Stimulated activated CD4-positive, alpha-beta T cell treated with anti-CD3 and anti-CD28 coated beads, Interleukin-2, amount 100 ng/mL, for 4 hours (primary cell): ENCODE data around the gene IRX3.

Experiments
- DNase-seq: peaks from one replicate; pipeline ENCODE4 v3.0.0-alpha.2; 2020; ENCODE audit warnings: low read depth

The IRX3 gene

GRCh38 chr16:54286366-54287130 lies at the start of gene IRX3:
IRX3 (minus strand) TSS chr16:54286787; CDS start chr16:54286050, 737 bp downstream.
- no peak for DNase-seq

DNA sequence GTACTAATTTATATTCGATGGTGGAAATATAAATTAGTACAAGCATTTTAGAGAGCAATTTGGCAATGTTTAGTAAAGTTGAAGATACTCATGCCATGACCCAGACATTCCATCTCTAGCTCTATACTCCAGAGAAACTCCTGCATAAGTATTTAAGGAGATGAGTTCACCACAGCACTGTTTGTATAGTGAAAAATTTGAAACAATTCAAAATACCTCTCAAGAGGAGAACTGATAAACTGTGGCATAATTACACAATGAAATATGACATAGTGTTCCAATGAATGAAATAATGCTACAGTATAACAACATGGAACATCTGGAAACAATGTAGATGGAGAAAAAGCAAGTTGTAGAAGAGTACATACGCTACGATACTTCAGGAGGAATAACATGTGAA lies 48.6 kb upstream of the IRX3 start:
- no peak for DNase-seq

GRCh38 chr16:54334208-54334607 lies 47.6 kb upstream of the IRX3 start:
- DNase-seq: no peak

- no peak for DNase-seq
Measured at GRCh38 chr16:54331241-54332002, 44.8 kb upstream of the IRX3 start.

DNA sequence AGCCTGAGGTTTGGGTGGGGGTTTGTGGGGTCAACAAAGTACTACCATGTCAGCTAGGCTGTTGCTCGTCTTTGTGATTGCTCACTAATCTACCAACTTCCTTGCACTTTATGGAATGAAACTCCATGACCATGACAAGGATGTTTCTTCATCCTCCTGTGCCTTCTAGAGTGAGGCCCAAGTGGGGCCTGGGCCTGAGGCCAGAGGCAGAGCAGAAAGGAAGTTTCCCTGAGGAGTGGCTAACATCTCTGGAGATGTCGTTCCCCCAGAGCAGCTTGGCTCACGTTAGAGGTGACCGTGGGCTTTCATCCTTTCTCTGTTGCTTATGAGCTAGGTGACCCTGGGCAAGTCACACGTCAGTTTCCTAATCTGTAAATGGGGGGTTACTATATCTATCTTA lies 41.0 kb upstream of the IRX3 start:
- no peak for DNase-seq

DNA sequence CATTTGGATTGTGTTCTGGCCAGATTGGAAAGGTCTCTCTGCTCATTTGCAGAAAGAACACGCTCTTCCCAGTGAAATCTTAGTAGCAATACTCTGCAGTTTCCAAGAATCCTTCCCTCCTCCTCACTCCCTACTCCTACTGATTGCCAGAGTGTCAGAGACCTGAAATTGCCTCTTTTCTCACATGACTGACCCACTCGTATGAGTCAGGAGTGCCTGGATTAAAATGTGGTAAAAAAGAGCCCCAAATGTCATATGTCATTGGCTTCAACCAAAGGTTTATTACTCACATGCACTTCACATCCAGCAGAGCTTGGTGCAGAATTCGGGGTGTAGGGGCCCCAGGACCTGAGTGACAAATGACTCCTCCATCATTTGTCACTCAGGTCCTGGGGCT lies 39.7 kb upstream of the IRX3 start:
- no peak for DNase-seq

GRCh38 chr16:54325616-54326265 lies 39.2 kb upstream of the IRX3 start:
- DNase-seq: no peak

GRCh38 chr16:54324716-54325115 lies 38.1 kb upstream of the IRX3 start:
- DNase-seq: no peak

DNA sequence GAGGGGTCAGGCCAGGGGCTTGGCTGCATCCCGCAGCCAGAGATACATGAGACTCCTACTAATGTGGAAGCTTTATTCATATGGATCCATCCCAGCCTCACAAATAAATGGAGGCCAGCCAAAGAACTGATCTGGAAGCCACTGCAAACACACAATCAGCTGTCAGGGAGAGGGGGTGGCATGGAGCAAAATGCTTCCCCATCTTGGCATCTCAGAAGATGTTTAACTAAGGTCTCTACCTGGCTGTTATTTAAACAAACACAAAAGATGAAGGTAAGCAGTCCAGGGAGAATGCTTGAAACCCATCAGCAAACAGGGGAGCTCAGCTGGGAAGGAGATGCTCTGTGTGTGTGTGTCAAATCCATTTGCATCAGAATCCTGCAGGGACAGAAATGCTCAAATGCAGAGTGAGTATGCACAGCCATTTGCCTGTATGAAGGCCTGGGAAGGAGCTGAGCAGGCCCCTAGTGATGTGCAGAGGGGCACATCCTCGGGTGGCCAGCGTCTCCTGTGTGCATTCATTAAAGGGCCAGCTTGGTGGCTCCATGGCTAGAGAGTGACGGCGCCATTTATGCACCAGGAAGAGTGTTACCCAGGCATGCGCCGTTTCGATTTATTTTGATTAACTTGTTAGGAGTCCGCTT lies 34.2 kb upstream of the IRX3 start:
- DNase-seq: no peak

- DNase-seq: no peak
Measured at GRCh38 chr16:54318941-54319340, 32.4 kb upstream of the IRX3 start.

DNA sequence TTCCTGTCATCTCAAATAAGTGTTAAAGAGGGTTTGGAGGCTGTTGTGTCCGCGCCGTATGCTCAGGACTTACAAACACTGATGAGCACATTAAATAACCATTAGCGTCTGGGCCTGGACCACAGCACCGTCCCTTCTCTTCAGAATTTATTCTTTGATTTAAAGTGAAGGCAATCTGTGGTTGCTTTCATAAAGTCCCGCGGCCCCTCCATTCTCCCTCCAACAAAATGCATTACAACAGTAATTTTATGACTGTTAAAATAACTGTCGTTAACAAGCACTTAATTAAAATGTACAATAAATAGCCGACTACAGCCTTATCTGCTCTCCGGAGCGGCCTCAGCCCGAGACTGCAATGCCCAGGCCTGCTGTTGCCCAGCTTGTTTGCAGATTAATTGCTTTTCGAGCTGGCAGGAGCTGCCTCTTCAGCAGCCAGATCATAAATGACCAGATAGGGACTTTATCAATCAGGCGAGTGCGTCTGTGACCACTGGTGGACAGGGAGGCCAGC lies 30.6 kb upstream of the IRX3 start:
- DNase-seq: no peak

DNA sequence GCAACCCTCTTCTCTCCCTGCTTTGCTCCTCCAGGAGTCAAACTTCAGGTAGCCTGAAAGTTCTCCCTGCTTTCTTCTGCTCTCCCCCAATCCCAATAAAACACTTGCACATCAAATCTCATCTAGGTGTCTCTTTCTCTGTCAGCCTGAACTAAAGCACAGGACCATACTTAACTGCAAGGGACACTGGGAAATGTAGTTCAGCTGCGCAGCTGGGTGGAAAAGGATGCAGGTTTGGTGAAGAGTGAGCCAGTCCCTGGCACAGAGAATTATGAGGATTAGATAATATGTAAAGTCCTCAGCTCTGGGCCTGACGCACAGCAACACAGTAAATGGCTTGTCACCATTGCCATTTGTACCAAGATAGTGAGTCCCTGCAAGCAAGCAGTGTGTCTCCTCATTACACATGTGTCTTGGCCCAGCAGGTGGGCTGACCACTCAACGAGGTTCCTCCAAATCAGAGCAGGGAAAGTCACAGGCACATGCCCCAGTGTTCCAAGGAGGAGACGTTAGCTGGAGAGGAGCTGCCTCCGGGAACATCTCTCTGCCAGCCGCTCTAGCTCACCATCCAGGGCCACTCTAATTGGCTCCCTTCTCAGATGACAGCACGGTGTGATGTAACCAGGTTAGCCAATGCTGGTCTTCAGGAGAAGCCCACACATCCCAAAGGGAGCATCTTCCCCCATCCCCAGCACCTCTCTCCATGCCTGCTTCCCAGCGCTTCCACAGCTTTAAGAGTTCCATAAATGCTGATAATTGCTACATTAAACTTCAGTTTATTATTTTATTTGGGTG lies 29.7 kb upstream of the IRX3 start:
- no peak for DNase-seq

GRCh38 chr16:54313789-54314188 lies 27.2 kb upstream of the IRX3 start:
- no peak for DNase-seq

- no peak for DNase-seq
Measured at GRCh38 chr16:54312502-54312991, 26.0 kb upstream of the IRX3 start.

GRCh38 chr16:54309341-54309740 lies 22.8 kb upstream of the IRX3 start:
- no peak for DNase-seq

GRCh38 chr16:54305080-54305479 lies 18.5 kb upstream of the IRX3 start:
- DNase-seq: no peak

DNA sequence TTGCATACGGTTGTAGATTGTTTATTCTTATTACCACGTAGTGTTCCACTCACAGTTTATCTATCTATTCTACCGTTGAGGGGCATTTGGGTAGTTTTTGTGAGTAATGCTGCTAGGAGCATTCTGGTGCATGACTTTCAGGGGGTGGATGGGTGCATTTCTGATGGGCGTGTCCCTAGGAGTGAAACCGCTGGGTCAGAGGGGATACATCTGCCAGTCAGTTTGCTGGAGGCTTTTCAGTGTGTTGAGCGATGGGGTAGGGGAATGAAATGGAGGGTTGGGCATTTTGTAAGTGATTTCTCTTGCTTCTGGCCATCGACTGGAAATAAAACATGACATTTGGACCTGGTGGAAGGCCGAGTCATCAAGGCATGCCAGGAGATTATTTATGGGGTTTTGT lies 17.0 kb upstream of the IRX3 start:
- no peak for DNase-seq

- DNase-seq: no peak
Measured at GRCh38 chr16:54297154-54297553, 10.6 kb upstream of the IRX3 start.

- DNase-seq: no peak
Measured at GRCh38 chr16:54296543-54296942, 10.0 kb upstream of the IRX3 start.

DNA sequence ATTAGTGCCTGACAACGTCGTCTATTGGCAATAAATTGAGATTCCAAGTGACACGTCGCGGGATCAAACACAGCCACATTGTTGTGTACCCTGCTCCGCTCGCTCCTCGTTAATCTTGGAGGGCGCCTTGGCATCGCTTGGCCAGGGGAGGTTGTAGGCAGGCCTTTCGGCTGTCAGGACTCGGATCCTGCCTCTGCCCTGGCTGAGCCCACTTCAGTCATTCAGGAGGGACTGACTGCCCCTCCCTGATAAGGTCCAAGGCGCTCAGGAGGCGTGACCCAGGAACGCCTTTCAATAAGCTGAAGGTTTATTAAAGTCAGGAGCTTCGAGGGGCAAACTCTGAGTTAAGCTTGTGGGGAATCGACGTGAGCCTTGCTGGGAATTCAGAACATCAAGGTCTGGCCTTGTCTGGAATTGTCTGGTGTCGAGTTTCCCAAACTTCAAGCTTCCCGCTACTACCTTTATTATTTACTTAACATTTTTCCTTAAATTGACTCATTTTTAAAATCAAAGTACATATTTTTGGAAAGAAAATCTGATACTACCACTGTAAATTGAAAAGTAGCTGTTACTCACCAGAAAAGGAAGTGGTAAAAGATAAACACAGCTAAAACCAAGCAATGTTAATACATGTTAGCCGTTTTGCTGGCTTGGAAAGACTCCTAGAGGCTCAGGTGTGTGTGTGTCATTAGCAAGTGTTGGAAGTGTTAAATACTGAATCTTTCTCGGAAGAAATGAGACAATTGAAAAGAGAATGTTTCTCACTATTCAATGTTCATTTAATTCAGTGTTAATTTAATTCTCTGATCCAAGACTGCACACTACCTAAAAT lies 5.3 kb upstream of the IRX3 start:
- DNase-seq: no peak
